T-helper 17 cell (primary cell): Measurements from ENCODE around the gene SRGAP1. TPM values are rescaled to one million over a fixed set of nuclear protein-coding genes. Genes with fewer than 3 reads are reported as not detected.
"Not testable (repeated sequence)": the region's sequence is repeated elsewhere in the genome, so short reads cannot be mapped to it uniquely, and the experiment has no call there.

Experiments
- ATAC-seq: fragments of 150-1000 bp; cut with Tn5 transposase; 2 replicates; pipeline ENCODE4 v1.10.0; 2021; ENCODE audit warnings: mild to moderate bottlenecking, moderate library complexity
- DNase-seq, 3 donors: peaks; one replicate each; pipeline versions ENCODE4 v3.0.0 to v3.0.0-alpha.2; 2020 to 2021
- H3K9me3 ChIP-seq: one replicate; pipeline ENCODE4 v1.7.0; 2013; ENCODE audit warnings: low read length, mild to moderate bottlenecking; ENCODE audit not compliant: control insufficient read depth, poor library complexity, severe bottlenecking
- H3K27ac Mint-ChIP-seq: one replicate; pipeline ENCODE4 v1.8.0; 2022; ENCODE audit warnings: mild to moderate bottlenecking, moderate library complexity, mixed read lengths
- H3K27me3 Mint-ChIP-seq: one replicate; pipeline ENCODE4 v1.8.0; 2022; ENCODE audit warnings: mixed read lengths
- H3K36me3 Mint-ChIP-seq: one replicate; pipeline ENCODE4 v1.8.0; 2022; ENCODE audit warnings: low read depth, mixed read lengths
- H3K4me1 Mint-ChIP-seq: one replicate; pipeline ENCODE4 v1.8.0; 2022; ENCODE audit warnings: mild to moderate bottlenecking, mixed read lengths
- H3K4me3 Mint-ChIP-seq: one replicate; pipeline ENCODE4 v1.8.0; 2022; ENCODE audit warnings: mild to moderate bottlenecking, moderate library complexity, mixed read lengths
- total RNA-seq, 4 donors: library from RNA in 2 of 4; stranded (reverse) in 2 of 4; gene quantifications; one replicate each; pipeline ENCODE4 v1.2.3 and lab custom pipeline; 2022 to 2026

The SRGAP1 gene
- total RNA-seq, 2 donors from 2014 or later, result 0.05 to 0.13 TPM

GRCh38 chr12:63816031-63816430 is 28.5 kb upstream of the SRGAP1 start:
- peaks cover 13% of the 10 kb centered on the region for H3K4me1 Mint-ChIP-seq
- DNase-seq, result no peak
- no peaks in the 10 kb centered on the region for H3K9me3 ChIP-seq
- no peaks in the 10 kb centered on the region for H3K27me3 Mint-ChIP-seq
- no peak for ATAC-seq
- no peaks in the 10 kb centered on the region for H3K36me3 Mint-ChIP-seq
- no peak overlapping the region for H3K4me3 Mint-ChIP-seq
- peak overlapping the region; percentile 86 for H3K27ac Mint-ChIP-seq

GRCh38 chr12:63820427-63820826 is 24.1 kb upstream of the SRGAP1 start:
- Mint-ChIP-seq H3K36me3 (peaks cover 2% of the 10 kb centered on the region), H3K4me1 (peaks cover 7% of the 10 kb centered on the region), H3K4me3 (no peak overlapping the region), H3K27me3 (peaks cover 26% of the 10 kb centered on the region), H3K27ac (no peak overlapping the region)
- ATAC-seq, result no peak
- no peak for DNase-seq
- H3K9me3 ChIP-seq, result no peaks in the 10 kb centered on the region

- DNase-seq (no peak), ATAC-seq (no peak)
- peaks cover 26% of the 10 kb centered on the region for H3K27me3 Mint-ChIP-seq
- no peaks in the 10 kb centered on the region for H3K9me3 ChIP-seq
- H3K4me1 Mint-ChIP-seq, result peaks cover 5% of the 10 kb centered on the region
- H3K27ac Mint-ChIP-seq, result no peak overlapping the region
- H3K4me3 Mint-ChIP-seq, result peak overlapping the region; percentile 72
- peaks cover 2% of the 10 kb centered on the region for H3K36me3 Mint-ChIP-seq
Measured at GRCh38 chr12:63821781-63822251, 22.7 kb upstream of the SRGAP1 start.

GRCh38 chr12:63822352-63822751 is 22.1 kb upstream of the SRGAP1 start:
- no peak overlapping the region for H3K4me3 Mint-ChIP-seq
- no peak for ATAC-seq
- peaks cover 2% of the 10 kb centered on the region for H3K36me3 Mint-ChIP-seq
- H3K9me3 ChIP-seq, result no peaks in the 10 kb centered on the region
- H3K27ac Mint-ChIP-seq, result no peak overlapping the region
- H3K4me1 Mint-ChIP-seq, result peaks cover 5% of the 10 kb centered on the region
- DNase-seq, result no peak
- peaks cover 26% of the 10 kb centered on the region for H3K27me3 Mint-ChIP-seq

GRCh38 chr12:63823040-63823439 is 21.5 kb upstream of the SRGAP1 start:
- DNase-seq, result no peak
- Mint-ChIP-seq H3K4me1 (peaks cover 5% of the 10 kb centered on the region), H3K27ac (no peak overlapping the region), H3K27me3 (peaks cover 32% of the 10 kb centered on the region), H3K36me3 (peaks cover 2% of the 10 kb centered on the region), H3K4me3 (no peak overlapping the region)
- ATAC-seq, result no peak
- no peaks in the 10 kb centered on the region for H3K9me3 ChIP-seq

GRCh38 chr12:63826006-63826585 is 18.4 kb upstream of the SRGAP1 start:
- peak; percentile 52 for ATAC-seq
- no peak for DNase-seq
- peaks cover 5% of the 10 kb centered on the region for H3K36me3 Mint-ChIP-seq
- peaks cover 5% of the 10 kb centered on the region for H3K4me1 Mint-ChIP-seq
- peaks cover 37% of the 10 kb centered on the region for H3K27me3 Mint-ChIP-seq
- no peak overlapping the region for H3K27ac Mint-ChIP-seq
- H3K4me3 Mint-ChIP-seq, result no peak overlapping the region
- H3K9me3 ChIP-seq, result no peaks in the 10 kb centered on the region

GRCh38 chr12:63828867-63829266 is 15.6 kb upstream of the SRGAP1 start:
- no peaks in the 10 kb centered on the region for H3K9me3 ChIP-seq
- H3K4me1 Mint-ChIP-seq, result peaks cover 2% of the 10 kb centered on the region
- no peak overlapping the region for H3K4me3 Mint-ChIP-seq
- DNase-seq, result no peak
- peaks cover 5% of the 10 kb centered on the region for H3K36me3 Mint-ChIP-seq
- H3K27ac Mint-ChIP-seq, result no peak overlapping the region
- no peak for ATAC-seq
- peaks cover 18% of the 10 kb centered on the region for H3K27me3 Mint-ChIP-seq

- H3K27ac Mint-ChIP-seq, result no peak overlapping the region
- peaks cover 13% of the 10 kb centered on the region for H3K27me3 Mint-ChIP-seq
- no peaks in the 10 kb centered on the region for H3K4me1 Mint-ChIP-seq
- DNase-seq, result no peak
- H3K36me3 Mint-ChIP-seq, result no peaks in the 10 kb centered on the region
- no peaks in the 10 kb centered on the region for H3K9me3 ChIP-seq
- no peak for ATAC-seq
- H3K4me3 Mint-ChIP-seq, result no peak overlapping the region
Measured at GRCh38 chr12:63836046-63836445, 8.5 kb upstream of the SRGAP1 start.

- peaks cover 2% of the 10 kb centered on the region for H3K4me1 Mint-ChIP-seq
- no peaks in the 10 kb centered on the region for H3K36me3 Mint-ChIP-seq
- no peak overlapping the region for H3K4me3 Mint-ChIP-seq
- DNase-seq (no peak), ATAC-seq (no peak)
- H3K27me3 Mint-ChIP-seq, result peaks cover 13% of the 10 kb centered on the region
- no peaks in the 10 kb centered on the region for H3K9me3 ChIP-seq
- H3K27ac Mint-ChIP-seq, result no peak overlapping the region
Measured at GRCh38 chr12:63836936-63837335, 7.6 kb upstream of the SRGAP1 start.

- H3K36me3 Mint-ChIP-seq, result no peaks in the 10 kb centered on the region
Measured at GRCh38 chr12:63838411-63838810, 6.1 kb upstream of the SRGAP1 start.

GRCh38 chr12:63841011-63841410 is 3.5 kb upstream of the SRGAP1 start:
- ATAC-seq, result no peak
- DNase-seq, result no peak
- peaks cover 7% of the 10 kb centered on the region for H3K4me1 Mint-ChIP-seq
- H3K36me3 Mint-ChIP-seq, result no peaks in the 10 kb centered on the region
- H3K27ac Mint-ChIP-seq, result peak overlapping the region; percentile 29
- no peaks in the 10 kb centered on the region for H3K9me3 ChIP-seq
- H3K27me3 Mint-ChIP-seq, result peaks cover 15% of the 10 kb centered on the region
- no peak overlapping the region for H3K4me3 Mint-ChIP-seq

More at GRCh38 chr12:63838411-63838810, 6.1 kb upstream of the SRGAP1 start:
- H3K9me3 ChIP-seq, result no peaks in the 10 kb centered on the region
- H3K27me3 Mint-ChIP-seq, result peaks cover 13% of the 10 kb centered on the region
- H3K4me3 Mint-ChIP-seq, result no peak overlapping the region
- no peak overlapping the region for H3K27ac Mint-ChIP-seq
- no peak for ATAC-seq
- H3K4me1 Mint-ChIP-seq, result peaks cover 2% of the 10 kb centered on the region
- no peak for DNase-seq

GRCh38 chr12:63841571-63841970 is 2.9 kb upstream of the SRGAP1 start:
- H3K27me3 Mint-ChIP-seq, result peaks cover 16% of the 10 kb centered on the region

GRCh38 chr12:63842750-63843149 is 1.8 kb upstream of the SRGAP1 start:
- not testable (repeated sequence) for H3K27ac Mint-ChIP-seq, H3K4me1 Mint-ChIP-seq, H3K9me3 ChIP-seq, DNase-seq, ATAC-seq, H3K36me3 Mint-ChIP-seq
- Mint-ChIP-seq H3K27me3 (peaks cover 16% of the 10 kb centered on the region), H3K4me3 (peak overlapping the region; percentile 68)

More at GRCh38 chr12:63841571-63841970, 2.9 kb upstream of the SRGAP1 start:
- DNase-seq, result no peak
- Mint-ChIP-seq H3K4me3 (no peak overlapping the region), H3K27ac (peak overlapping the region; percentile 29), H3K36me3 (no peaks in the 10 kb centered on the region), H3K4me1 (peaks cover 7% of the 10 kb centered on the region)
- H3K9me3 ChIP-seq, result no peaks in the 10 kb centered on the region
- no peak for ATAC-seq

- H3K4me3 Mint-ChIP-seq, result peak overlapping the region; percentile 68
- no peak for DNase-seq
- no peaks in the 10 kb centered on the region for H3K36me3 Mint-ChIP-seq
- no peak overlapping the region for H3K27ac Mint-ChIP-seq
- no peaks in the 10 kb centered on the region for H3K9me3 ChIP-seq
- peak; percentile 55 for ATAC-seq
- peaks cover 16% of the 10 kb centered on the region for H3K27me3 Mint-ChIP-seq
- H3K4me1 Mint-ChIP-seq, result peaks cover 8% of the 10 kb centered on the region
Measured at GRCh38 chr12:63843254-63843720, 1.2 kb upstream of the SRGAP1 start.
